PC-3 (cell line): ENCODE data around the gene NDUFA7. TPM values are rescaled to one million over a fixed set of nuclear protein-coding genes. Genes with fewer than 3 reads are reported as not detected.
A peak's percentile ranks its signal among the peaks of the same experiment; 100 is the strongest.

Experiments
- ATAC-seq: fragments of 200-7000 bp; cut with Tn5 transposase; 2 replicates; pipeline ENCODE4 v1.9.1; 2020; ENCODE audit warnings: mild to moderate bottlenecking, moderate library complexity
- BruUV-seq: library from RNA; stranded (reverse); fragments of 400-500 nt; replicated peaks from 2 replicates; lab custom pipeline; 2021; lab: Mats Ljungman, UMichigan
- CTCF ChIA-PET: fragments of 300-600 bp; sonication (Branson Sonifier 250); formaldehyde crosslinking; loops from one replicate; lab custom pipeline; 2022; ENCODE audit warnings: antibody characterized with exemption; lab: Charles Lee
- POLR2A ChIA-PET: fragments of 300-600 bp; sonication (Branson Sonifier 250); formaldehyde crosslinking; loops from one replicate; lab custom pipeline; 2022; ENCODE audit warnings: antibody characterized with exemption; ENCODE audit not compliant: unreplicated experiment; lab: Charles Lee
- DNase-seq: peaks from one replicate; pipeline ENCODE4 v3.0.0-alpha.2; 2015
- H2AFZ ChIP-seq: fragments of 300-600 bp; sonication (generic); 2 replicates; pipeline ENCODE4 v1.6.0; 2016; ENCODE audit warnings: antibody characterized with exemption, low read length
- H3F3A ChIP-seq: fragments of 300-600 bp; sonication (generic); one replicate; pipeline ENCODE4 v1.6.0; 2017; ENCODE audit warnings: antibody characterized with exemption, low read length, control low read depth, mild to moderate bottlenecking; ENCODE audit not compliant: unreplicated experiment
- H3K27ac ChIP-seq: fragments of 300-600 bp; sonication (generic); 2 replicates; pipeline ENCODE4 v1.5.1; 2016; ENCODE audit warnings: mild to moderate bottlenecking, low read length
- H3K27me3 ChIP-seq: fragments of 300-600 bp; sonication (generic); 2 replicates; pipeline ENCODE4 v1.6.1; 2016; ENCODE audit warnings: low read length, mixed read lengths
- H3K36me3 ChIP-seq: fragments of 300-600 bp; sonication (generic); 2 replicates; pipeline ENCODE4 v1.6.1; 2016; ENCODE audit warnings: low read depth, mixed run types, low read length, mixed read lengths
- H3K4me1 ChIP-seq: fragments of 300-600 bp; sonication (generic); 2 replicates; pipeline ENCODE4 v1.5.1; 2016; ENCODE audit warnings: low read length; ENCODE audit not compliant: insufficient read depth
- H3K4me2 ChIP-seq: fragments of 300-600 bp; sonication (generic); 2 replicates; pipeline ENCODE4 v1.6.0; 2016; ENCODE audit warnings: low read length
- H3K4me3 ChIP-seq: fragments of 300-600 bp; sonication (generic); 2 replicates; pipeline ENCODE4 v1.5.1; 2016; ENCODE audit warnings: mild to moderate bottlenecking, low read length, mixed read lengths
- H3K79me2 ChIP-seq: fragments of 300-600 bp; sonication (generic); 2 replicates; pipeline ENCODE4 v1.6.1; 2017; ENCODE audit warnings: low read length, mixed read lengths
- H3K9ac ChIP-seq: fragments of 300-600 bp; sonication (generic); 2 replicates; pipeline ENCODE4 v1.6.0; 2016; ENCODE audit warnings: mild to moderate bottlenecking, low read length
- H3K9me2 ChIP-seq: fragments of 300-600 bp; sonication (generic); replicated peaks from 2 replicates; pipeline ENCODE4 v1.6.1; 2016; ENCODE audit warnings: mixed run types, low read length, mixed read lengths
- H3K9me3 ChIP-seq: fragments of 300-600 bp; sonication (generic); 2 replicates; pipeline ENCODE4 v1.6.1; 2016; ENCODE audit warnings: low read length, mixed read lengths
- H4K20me1 ChIP-seq: fragments of 300-600 bp; sonication (generic); 2 replicates; pipeline ENCODE4 v1.6.1; 2016; ENCODE audit warnings: low read length, mixed read lengths
- CTCF ChIP-seq: fragments of 300-600 bp; sonication (generic); conservative IDR thresholded peaks from 2 replicates; pipeline ENCODE4 v1.5.1; 2017; ENCODE audit warnings: antibody characterized with exemption, low read depth, mild to moderate bottlenecking, low read length
- EZH2 ChIP-seq: fragments of 300-600 bp; sonication (generic); IDR thresholded peaks from one replicate; pipeline ENCODE4 v1.6.1; 2017; ENCODE audit warnings: antibody characterized with exemption, mild to moderate bottlenecking, low read length; ENCODE audit not compliant: unreplicated experiment
- EZH2phosphoT487 ChIP-seq: fragments of 300-600 bp; sonication (generic); IDR thresholded peaks from 2 replicates; pipeline ENCODE4 v1.6.1; 2018; ENCODE audit warnings: mild to moderate bottlenecking, antibody characterized with exemption, low read length, borderline replicate concordance
- intact Hi-C: fragments of 100-400 bp; cut with micrococcal nuclease; formaldehyde crosslinking; loops from 2 replicates; pipeline ENCODE4 v1.9.0; 2023
- total RNA-seq: library from RNA; depleted of rRNA; stranded (reverse); fragments of >200 nt; gene quantifications from 2 replicates; pipeline ENCODE4 v1.2.3, GENCODE V29; 2014

The NDUFA7 gene
- total RNA-seq, 1 experiment from 2014 or later, result 144 TPM

GRCh38 chr19:8343483-8343844 is 22.3 kb upstream of the NDUFA7 start:
- Histone ChIP-seq H3K9ac (no peak overlapping the region), H3K27ac (no peak overlapping the region), H2AFZ (peak overlapping the region; percentile 91), H4K20me1 (no peaks in the 10 kb centered on the region), H3K36me3 (no peaks in the 10 kb centered on the region), H3F3A (no peaks in the 10 kb centered on the region), H3K9me2 (no peaks in the 10 kb centered on the region), H3K27me3 (no peaks in the 10 kb centered on the region), H3K9me3 (no peaks in the 10 kb centered on the region), H3K4me2 (peak overlapping the region; percentile 88), H3K4me3 (peak overlapping the region; percentile 69; the same call in 1 of the 2 replicates), H3K79me2 (no peaks in the 10 kb centered on the region), H3K4me1 (0 out of 2 replicates have a peak, but pooled peaks cover 4% of the 10 kb centered on the region)
- no peak for ATAC-seq
- no TSS peak for BruUV-seq
- ChIA-PET CTCF (interaction anchor here (0.6 kb wide), 1 partner anchor 9 kb away, joined by 4 read pairs; no protein-coding TSS in a partner anchor), POLR2A (interaction anchor here (0.6 kb wide), 1 partner anchor 49 kb away, joined by 5 read pairs; no protein-coding TSS in a partner anchor)
- intact Hi-C loops, result no loop called here
- DNase-seq, result no peak
- TF ChIP-seq EZH2phosphoT487 (no peak), CTCF (no peak), EZH2 (no peak)

GRCh38 chr19:8342684-8343482 is 21.7 kb upstream of the NDUFA7 start, which contains the start of gene KANK3:
TSS of gene KANK3 (minus strand) at chr19:8343262. CDS start at chr19:8337828, 5,434 bp downstream.
- H2AFZ ChIP-seq, result peak within 1 kb of the TSS; percentile 91

More at GRCh38 chr19:8342684-8343482, 21.7 kb upstream of the NDUFA7 start, which contains the start of gene KANK3:
- Histone ChIP-seq H3K27ac (no peak within 1 kb of the TSS), H3K4me3 (peak within 1 kb of the TSS; percentile 69), H3K9me3 (no peaks in the 10 kb centered on the region), H3K79me2 (no peaks in the 10 kb centered on the region), H3F3A (no peaks in the 10 kb centered on the region), H3K9ac (no peak within 1 kb of the TSS), H4K20me1 (no peaks in the 10 kb centered on the region), H3K9me2 (no peaks in the 10 kb centered on the region), H3K27me3 (no peaks in the 10 kb centered on the region), H3K4me1 (0 out of 2 replicates have a peak, but pooled peaks cover 4% of the 10 kb centered on the region), H3K36me3 (no peaks in the 10 kb centered on the region), H3K4me2 (peak within 1 kb of the TSS; percentile 88)
- intact Hi-C loops, result no loop called here
- no peak for TF ChIP-seq EZH2phosphoT487
- no peak for TF ChIP-seq CTCF
- no peak for TF ChIP-seq EZH2
- DNase-seq (peak; percentile 99), ATAC-seq (peak; percentile 100)
- CTCF ChIA-PET, result no interaction called here
- BruUV-seq, result no TSS peak
- POLR2A ChIA-PET, result no interaction called here
